ENCODE data around the gene KCNQ4. TPM values are rescaled to one million over a fixed set of nuclear protein-coding genes. Genes with fewer than 3 reads are reported as not detected.

The KCNQ4 gene
- total RNA-seq, 2 donors from 2014 or later, result 1.8 to 1.9 TPM

GRCh38 chr1:40786171-40786994 is 2.8 kb downstream of the KCNQ4 start:
- Histone ChIP-seq H3K4me1 (peaks cover 10% of the 10 kb centered on the region), H3K4me3 (no peak overlapping the region), H3K36me3 (no peaks in the 10 kb centered on the region), H3K9ac (ENCODE audit: low read depth in 2 of 2, low read length in 2 of 2) (no peak overlapping the region), H3K27ac (no peak overlapping the region), H3K27me3 (no peaks in the 10 kb centered on the region), H3K9me3 (no peaks in the 10 kb centered on the region)
- no peak for DNase-seq
- TF ChIP-seq, protein P1, sequence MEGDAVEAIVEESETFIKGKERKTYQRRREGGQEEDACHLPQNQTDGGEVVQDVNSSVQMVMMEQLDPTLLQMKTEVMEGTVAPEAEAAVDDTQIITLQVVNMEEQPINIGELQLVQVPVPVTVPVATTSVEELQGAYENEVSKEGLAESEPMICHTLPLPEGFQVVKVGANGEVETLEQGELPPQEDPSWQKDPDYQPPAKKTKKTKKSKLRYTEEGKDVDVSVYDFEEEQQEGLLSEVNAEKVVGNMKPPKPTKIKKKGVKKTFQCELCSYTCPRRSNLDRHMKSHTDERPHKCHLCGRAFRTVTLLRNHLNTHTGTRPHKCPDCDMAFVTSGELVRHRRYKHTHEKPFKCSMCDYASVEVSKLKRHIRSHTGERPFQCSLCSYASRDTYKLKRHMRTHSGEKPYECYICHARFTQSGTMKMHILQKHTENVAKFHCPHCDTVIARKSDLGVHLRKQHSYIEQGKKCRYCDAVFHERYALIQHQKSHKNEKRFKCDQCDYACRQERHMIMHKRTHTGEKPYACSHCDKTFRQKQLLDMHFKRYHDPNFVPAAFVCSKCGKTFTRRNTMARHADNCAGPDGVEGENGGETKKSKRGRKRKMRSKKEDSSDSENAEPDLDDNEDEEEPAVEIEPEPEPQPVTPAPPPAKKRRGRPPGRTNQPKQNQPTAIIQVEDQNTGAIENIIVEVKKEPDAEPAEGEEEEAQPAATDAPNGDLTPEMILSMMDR (IDR thresholded peaks at IDR 0.05), result no peak
- intact Hi-C loops (cut with DNase I), result no loop called here

DNA sequence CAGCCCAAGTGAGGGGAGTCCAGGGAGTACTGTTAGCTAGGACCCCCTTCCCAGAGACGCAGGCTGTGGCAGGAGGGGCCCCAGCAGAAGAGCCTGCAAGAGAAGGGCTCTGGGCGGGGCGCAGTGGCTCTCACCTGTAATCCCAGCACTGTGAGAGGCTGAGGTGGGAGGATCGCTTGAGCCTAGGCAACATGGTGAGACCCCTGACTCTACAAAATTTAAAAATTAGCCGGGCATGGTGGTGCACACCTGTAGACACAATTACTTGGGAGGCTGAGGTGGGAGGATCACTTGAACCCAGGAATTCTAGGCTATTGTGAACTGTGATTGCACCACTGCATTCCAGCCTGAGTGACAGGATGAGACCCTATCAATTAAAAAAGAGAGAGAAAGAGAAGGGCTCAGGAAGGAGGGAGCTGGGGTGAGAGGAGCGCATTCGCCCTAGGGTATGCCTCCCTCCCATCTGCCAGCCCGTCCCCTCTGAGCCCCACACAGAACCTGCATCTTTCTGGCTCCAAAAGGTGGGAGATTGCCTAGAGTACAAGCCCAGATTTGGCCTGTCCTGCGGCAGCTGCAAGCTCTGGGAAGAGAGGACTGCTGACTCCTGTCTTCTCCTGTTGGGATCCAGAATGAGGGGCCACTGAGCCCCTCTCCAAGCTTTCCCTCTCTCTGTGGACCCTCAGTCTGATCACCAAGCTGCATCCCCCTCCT is 3.6 kb downstream of the KCNQ4 start:
- no peak overlapping the region for H3K4me3 ChIP-seq
- peaks cover 10% of the 10 kb centered on the region for H3K4me1 ChIP-seq
- no peaks in the 10 kb centered on the region for H3K9me3 ChIP-seq
- DNase-seq, result no peak
- H3K9ac ChIP-seq (ENCODE audit: low read depth in 2 of 2, low read length in 2 of 2), result no peak overlapping the region
- TF ChIP-seq, protein P1 (IDR thresholded peaks at IDR 0.05), result no peak
- no peaks in the 10 kb centered on the region for H3K36me3 ChIP-seq
- no peaks in the 10 kb centered on the region for H3K27me3 ChIP-seq
- intact Hi-C loops (cut with DNase I), result no loop called here
- H3K27ac ChIP-seq, result no peak overlapping the region

- intact Hi-C loops (cut with DNase I), result no loop called here
- Histone ChIP-seq H3K9ac (ENCODE audit: low read depth in 2 of 2, low read length in 2 of 2) (no peak overlapping the region), H3K4me1 (peaks cover 5% of the 10 kb centered on the region), H3K27me3 (no peaks in the 10 kb centered on the region), H3K4me3 (no peak overlapping the region), H3K36me3 (no peaks in the 10 kb centered on the region), H3K27ac (no peak overlapping the region), H3K9me3 (no peaks in the 10 kb centered on the region)
- no peak for DNase-seq
- TF ChIP-seq, protein P1 (IDR thresholded peaks at IDR 0.05), result no peak
Observed at GRCh38 chr1:40787737-40788560, 4.4 kb downstream of the KCNQ4 start.

GRCh38 chr1:40788561-40789341 is 5.2 kb downstream of the KCNQ4 start:
- no peak for DNase-seq
- Histone ChIP-seq H3K4me1 (no peaks in the 10 kb centered on the region), H3K27ac (no peak overlapping the region), H3K27me3 (no peaks in the 10 kb centered on the region), H3K4me3 (no peak overlapping the region), H3K9ac (ENCODE audit: low read depth in 2 of 2, low read length in 2 of 2) (no peak overlapping the region), H3K9me3 (no peaks in the 10 kb centered on the region), H3K36me3 (no peaks in the 10 kb centered on the region)
- intact Hi-C loops (cut with DNase I), result no loop called here
- TF ChIP-seq, protein P1 (IDR thresholded peaks at IDR 0.05), result no peak

DNA sequence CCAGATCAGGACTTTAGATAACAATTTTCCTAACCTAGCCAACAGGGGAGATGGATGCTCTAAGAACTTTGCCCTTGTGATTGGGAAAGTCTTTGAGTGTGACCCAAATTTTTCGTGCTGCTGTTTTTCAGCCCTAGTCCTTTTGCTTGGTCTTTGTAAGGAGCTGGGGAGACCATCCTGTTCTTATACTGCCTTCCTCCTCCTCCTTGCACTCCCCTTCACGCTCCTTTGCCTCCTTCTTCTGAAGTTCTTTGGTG is 5.7 kb downstream of the KCNQ4 start:
- intact Hi-C loops (cut with DNase I), result no loop called here

More for the DNA sequence above, 5.7 kb downstream of the KCNQ4 start:
- Histone ChIP-seq H3K27me3 (no peaks in the 10 kb centered on the region), H3K27ac (no peak overlapping the region), H3K4me3 (no peak overlapping the region), H3K9me3 (no peaks in the 10 kb centered on the region), H3K9ac (ENCODE audit: low read depth in 2 of 2, low read length in 2 of 2) (no peak overlapping the region), H3K36me3 (no peaks in the 10 kb centered on the region), H3K4me1 (no peaks in the 10 kb centered on the region)
- TF ChIP-seq, protein P1 (IDR thresholded peaks at IDR 0.05), result no peak
- no peak for DNase-seq

Measured in colonic mucosa (tissue), 4 donors.